Pancreas (tissue), 10 donors: ENCODE measurements around the gene UNC13B. TPM values are rescaled to one million over a fixed set of nuclear protein-coding genes. Genes with fewer than 3 reads are reported as not detected.

ENCODE experiments used
- ATAC-seq, 4 donors: fragments of 200-7000 bp; cut with Tn5 transposase; one replicate each; pipeline versions ENCODE4 v1.8.0 to v1.9.1; 2020; ENCODE audit warnings: mild to moderate bottlenecking in 4 of 4, moderate library complexity in 4 of 4
- DNase-seq, 6 donors: peaks; one replicate each; pipeline ENCODE4 v3.0.0-alpha.2; 2020
- FAIRE-seq: peaks from 2 replicates; lab custom pipeline; 2012; peaks lifted over from hg19 to GRCh38; lab: Jason Lieb, UNC
- H3K27ac ChIP-seq, 4 donors: fragments of 200-600 bp; sonication (generic); 1 replicate in 3 of 4; 2 replicates in 1 of 4; pipeline versions ENCODE4 v1.5.0 to v1.8.0; 2020
- H3K27me3 ChIP-seq, 4 donors: fragments of 200-600 bp; one replicate each; pipeline ENCODE4 v1.8.0; 2021
- H3K36me3 ChIP-seq, 3 donors: fragments of 200-600 bp; sonication (generic) in 1 of 3; one replicate each; pipeline versions ENCODE4 v1.5.0 to v1.8.0; 2020 to 2021
- H3K4me1 ChIP-seq, 3 donors: fragments of 200-600 bp; one replicate each; pipeline ENCODE4 v1.8.0; 2021
- H3K4me3 ChIP-seq, 4 donors: fragments of 200-600 bp; sonication (generic) in 2 of 4; one replicate each; pipeline versions ENCODE4 v1.5.0 to v1.8.0; 2020 to 2021
- H3K9me3 ChIP-seq, 4 donors: fragments of 200-600 bp; one replicate each; pipeline ENCODE4 v1.8.0; 2021
- CTCF ChIP-seq, 4 donors: fragments of 200-600 bp; sonication (generic) in 3 of 4; IDR thresholded peaks; one replicate each; pipeline versions ENCODE4 v1.5.0 to v1.8.0; 2021; ENCODE audit warnings: antibody characterized with exemption in 4 of 4
- WGBS, 2 donors: extraction: QIAGEN DNeasy Blood & Tissue Kit; methylation state at CpG; one replicate each; pipeline ENCODE4 v1.1.7; 2013; 5-methylcytosine and 5-hydroxymethylcytosine counted together
- intact Hi-C, 3 donors: fragments of 100-400 bp; cut with DNase I; formaldehyde crosslinking; loops; one replicate each; pipeline versions ENCODE4 v1.11.1 to v1.14.2; 2022
- polyA plus RNA-seq, 2 donors: library from polyadenylated mRNA; stranded (reverse); fragments of 200-250 nt; gene quantifications; one replicate each; pipeline ENCODE4 v1.2.3, GENCODE V29; 2013
- total RNA-seq, 6 donors: library from RNA; stranded (reverse); fragmentation: NEBNext Ultra II Directional in 4 of 6; extraction: Animal tissue kit (Norgen Biotek cat#: 25700) in 4 of 6; gene quantifications; one replicate each; pipeline versions ENCODE4 v1.2.1 to v1.2.4, GENCODE V29; 2021 to 2023
- donor health status: healthy with polysubstance abuse.
- donor health status: DM: no; HTN: no; CAD: no; lungs with moderate emphysema.
- donor health status: DM: no; HTN: no; CAD: no.
- donor health status: control.
- donor health status: control.
- donor health status: Bipolar disorder and iron deficiency.
- donor health status: DM: yes; HTN: yes; CAD: no.
- donor health status: DM: no; HTN: no; CAD: no.
- donor health status: DM: no; HTN: no; CAD: no.
- donor health status: DM: yes; HTN: yes; CAD: no.

UNC13B gene
- total and polyA plus RNA-seq, 8 donors, result 13.3 to 33.8 (median 26.1) TPM

GRCh38 chr9:35335164-35335563, 173.4 kb downstream of the UNC13B start:
- Histone ChIP-seq H3K36me3 (no peaks in the 10 kb centered on the region), H3K4me3 (no peak overlapping the region), H3K4me1 (no peaks in the 10 kb centered on the region), H3K9me3 (no peaks in the 10 kb centered on the region), H3K27me3 (no peaks in the 10 kb centered on the region), H3K27ac (no peak overlapping the region)
- no peak for FAIRE-seq
- intact Hi-C loops, result no loop called here
- no peak for DNase-seq
- TF ChIP-seq CTCF (IDR thresholded peaks at IDR 0.05), result no peak
- no peak for ATAC-seq

- no peak overlapping the region for H3K4me3 ChIP-seq
- peaks cover 0 to 3% (median 3%) of the 10 kb centered on the region in 3 donors for H3K4me1 ChIP-seq
- intact Hi-C loops, result no loop called here
- H3K27ac ChIP-seq, result no peak overlapping the region
- no peak for TF ChIP-seq CTCF (IDR thresholded peaks at IDR 0.05)
- H3K36me3 ChIP-seq, result no peaks in the 10 kb centered on the region
- DNase-seq (no peak), ATAC-seq (no peak), FAIRE-seq (no peak)
- 59 to 73% methylated on average over 2 of the region's 2 CpGs for WGBS, 2 donors
- no peaks in the 10 kb centered on the region for H3K9me3 ChIP-seq
- no peaks in the 10 kb centered on the region for H3K27me3 ChIP-seq
These were observed 176.3 kb downstream of the UNC13B start for GRCh38 chr9:35338086-35338485.

GRCh38 chr9:35338561-35339274, 176.9 kb downstream of the UNC13B start:
- Histone ChIP-seq H3K4me1 (peaks cover 0 to 3% (median 3%) of the 10 kb centered on the region in 3 donors), H3K27ac (no peak overlapping the region), H3K9me3 (no peaks in the 10 kb centered on the region), H3K4me3 (no peak overlapping the region), H3K27me3 (no peaks in the 10 kb centered on the region), H3K36me3 (no peaks in the 10 kb centered on the region)
- intact Hi-C loops, result no loop called here
- no peak for TF ChIP-seq CTCF (IDR thresholded peaks at IDR 0.05)
- no peak for DNase-seq
- no peak for FAIRE-seq
- peak in 3 of 4 donors; percentile 17 to 47 (median 37) for ATAC-seq
- WGBS, 2 donors, result 76 to 78% methylated on average over 6 of the region's 6 CpGs

GRCh38 chr9:35340046-35340445, 178.2 kb downstream of the UNC13B start:
- no peak for TF ChIP-seq CTCF (IDR thresholded peaks at IDR 0.05)

GRCh38 chr9:35341021-35341420, 179.2 kb downstream of the UNC13B start:
- intact Hi-C loops, result no loop called here
- ATAC-seq (no peak), FAIRE-seq (no peak)

More at GRCh38 chr9:35340046-35340445, 178.2 kb downstream of the UNC13B start:
- no peak for FAIRE-seq
- ATAC-seq, result no peak
- DNase-seq, result no peak
- Histone ChIP-seq H3K27ac (no peak overlapping the region), H3K27me3 (no peaks in the 10 kb centered on the region), H3K9me3 (no peaks in the 10 kb centered on the region), H3K4me3 (no peak overlapping the region), H3K4me1 (peaks cover 0 to 3% (median 3%) of the 10 kb centered on the region in 3 donors), H3K36me3 (no peaks in the 10 kb centered on the region)
- 74 to 85% methylated on average over 1 of the region's 1 CpG for WGBS, 2 donors
- intact Hi-C loops, result no loop called here

More at GRCh38 chr9:35341021-35341420, 179.2 kb downstream of the UNC13B start:
- Histone ChIP-seq H3K9me3 (no peaks in the 10 kb centered on the region), H3K4me1 (peaks cover 0 to 3% (median 3%) of the 10 kb centered on the region in 3 donors), H3K4me3 (no peak overlapping the region), H3K27me3 (no peaks in the 10 kb centered on the region), H3K36me3 (no peaks in the 10 kb centered on the region), H3K27ac (no peak overlapping the region)
- TF ChIP-seq CTCF (IDR thresholded peaks at IDR 0.05), result no peak
- DNase-seq, result no peak
- WGBS, 2 donors, result 89 to 98% methylated on average over 2 of the region's 2 CpGs
